ENCODE results near the gene AGTRAP.

GRCh38 chr1:11700601-11701467, 35.1 kb upstream of the AGTRAP start:
- TF ChIP-seq CTCF (IDR thresholded peaks at IDR 0.05) (no peak), POLR2A (IDR thresholded peaks at IDR 0.05) (no peak)
